Activated CD8-positive, alpha-beta T cell treated with anti-CD3 and anti-CD28 coated beads for 36 hours (primary cell): ENCODE data around the gene RIPOR3. TPM values are rescaled to one million over a fixed set of nuclear protein-coding genes. Genes with fewer than 3 reads are reported as not detected.

ENCODE experiments used
- ATAC-seq: fragments of 200-7000 bp; cut with Tn5 transposase; one replicate; pipeline ENCODE4 v1.10.0; 2021; ENCODE audit warnings: mild to moderate bottlenecking, moderate library complexity
- CTCF ChIA-PET: fragments of 350-600 bp; sonication (Branson Sonifier 250); formaldehyde crosslinking; loops from one replicate; lab custom pipeline; 2021; ENCODE audit warnings: antibody characterized with exemption; lab: Charles Lee
- POLR2A ChIA-PET: fragments of 350-600 bp; sonication (Branson Sonifier 250); formaldehyde crosslinking; loops from one replicate; lab custom pipeline; 2021; ENCODE audit warnings: antibody characterized with exemption; lab: Charles Lee
- DNase-seq: peaks from one replicate; pipeline ENCODE4 v3.0.0-alpha.2; 2020
- H3K27ac Mint-ChIP-seq: one replicate; pipeline ENCODE4 v1.8.0; 2021; ENCODE audit warnings: mild to moderate bottlenecking, mixed read lengths
- H3K27me3 Mint-ChIP-seq: one replicate; pipeline ENCODE4 v1.8.0; 2021; ENCODE audit warnings: mixed read lengths
- H3K36me3 Mint-ChIP-seq: one replicate; pipeline ENCODE4 v1.8.0; 2021; ENCODE audit warnings: low read depth, mixed read lengths
- H3K4me1 Mint-ChIP-seq: one replicate; pipeline ENCODE4 v1.8.0; 2021; ENCODE audit warnings: low read depth, mixed read lengths
- H3K4me3 Mint-ChIP-seq: one replicate; pipeline ENCODE4 v1.8.0; 2021; ENCODE audit warnings: mild to moderate bottlenecking, moderate library complexity, mixed read lengths
- H3K9me3 Mint-ChIP-seq: one replicate; pipeline ENCODE4 v1.8.0; 2021; ENCODE audit warnings: mixed read lengths
- CTCF ChIP-seq: fragments of 200-600 bp; IDR thresholded peaks from one replicate; pipeline ENCODE4 v1.8.0; 2022; ENCODE audit warnings: antibody characterized with exemption, mild to moderate bottlenecking
- intact Hi-C: fragments of 100-400 bp; cut with micrococcal nuclease; formaldehyde crosslinking; loops from one replicate; pipeline ENCODE4 v1.10.0; 2022
- total RNA-seq, 2 experiments: library from RNA; stranded (reverse); gene quantifications; one replicate each; pipeline ENCODE4 v1.2.3, GENCODE V29; 2021

Gene RIPOR3
- total RNA-seq, 2 experiments from 2014 or later = not detected

- ATAC-seq = no peak
- H3K36me3 Mint-ChIP-seq = no peaks in the 10 kb centered on the region
- H3K9me3 Mint-ChIP-seq = no peaks in the 10 kb centered on the region
- no peak for DNase-seq
- peaks cover 10% of the 10 kb centered on the region for H3K4me1 Mint-ChIP-seq
- no peak for TF ChIP-seq CTCF
- no peaks in the 10 kb centered on the region for H3K27me3 Mint-ChIP-seq
- ChIA-PET CTCF (no interaction called here), POLR2A (interaction anchor here (1.0 kb wide), 1 partner anchor 209 kb away, joined by 3 read pairs; no protein-coding TSS in a partner anchor)
- intact Hi-C loops = no loop called here
- no peak overlapping the region for H3K4me3 Mint-ChIP-seq
- no peak overlapping the region for H3K27ac Mint-ChIP-seq
Measured at GRCh38 chr20:50723672-50724071, 32.3 kb upstream of the RIPOR3 start.

- ATAC-seq = no peak
- no peak for TF ChIP-seq CTCF
- Mint-ChIP-seq H3K9me3 (no peaks in the 10 kb centered on the region), H3K27me3 (no peaks in the 10 kb centered on the region), H3K4me1 (peaks cover 10% of the 10 kb centered on the region), H3K36me3 (no peaks in the 10 kb centered on the region), H3K27ac (no peak overlapping the region), H3K4me3 (no peak overlapping the region)
- intact Hi-C loops = no loop called here
- POLR2A ChIA-PET = interaction anchor here (1.0 kb wide), 1 partner anchor 9 kb away, joined by 3 read pairs; the partner anchor contains the start of gene PARD6B
- DNase-seq = no peak
- CTCF ChIA-PET = no interaction called here
Measured at GRCh38 chr20:50722424-50723155, 31.2 kb upstream of the RIPOR3 start.

- POLR2A ChIA-PET = interaction anchor here (1.0 kb wide), 1 partner anchor 10 kb away, joined by 3 read pairs; the partner anchor contains the start of gene PARD6B
- DNase-seq = no peak
Measured at GRCh38 chr20:50721881-50722281, 30.5 kb upstream of the RIPOR3 start.

DNA sequence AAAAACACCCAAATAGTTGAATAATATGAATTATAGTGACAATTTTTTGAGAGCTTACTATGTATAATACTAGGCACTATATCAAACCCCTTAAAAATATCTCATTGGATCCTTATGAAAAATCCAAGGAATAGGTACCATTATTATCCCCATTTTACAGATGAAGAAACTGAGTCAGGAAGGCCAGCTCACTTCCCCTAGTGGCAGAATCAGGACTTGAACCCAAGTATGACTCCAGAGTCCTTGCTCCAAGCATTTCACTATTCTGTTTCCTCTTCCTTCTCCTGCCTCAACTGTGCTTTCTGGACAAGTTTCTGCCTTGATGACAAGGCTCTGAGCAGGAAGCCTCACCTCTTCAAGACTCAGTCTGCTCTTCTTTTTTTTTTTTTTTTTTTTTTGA, 29.2 kb upstream of the RIPOR3 start:
- CTCF ChIA-PET = no interaction called here
- POLR2A ChIA-PET = no interaction called here
- DNase-seq (no peak), ATAC-seq (no peak)
- H3K4me1 Mint-ChIP-seq = no peaks in the 10 kb centered on the region
- no peak overlapping the region for H3K4me3 Mint-ChIP-seq
- no peak overlapping the region for H3K27ac Mint-ChIP-seq
- no peaks in the 10 kb centered on the region for H3K36me3 Mint-ChIP-seq
- intact Hi-C loops = no loop called here
- no peaks in the 10 kb centered on the region for H3K9me3 Mint-ChIP-seq
- TF ChIP-seq CTCF = no peak
- no peaks in the 10 kb centered on the region for H3K27me3 Mint-ChIP-seq

More at GRCh38 chr20:50721881-50722281, 30.5 kb upstream of the RIPOR3 start:
- no peak overlapping the region for H3K4me3 Mint-ChIP-seq
- peaks cover 4% of the 10 kb centered on the region for H3K4me1 Mint-ChIP-seq
- no peaks in the 10 kb centered on the region for H3K9me3 Mint-ChIP-seq
- ATAC-seq = no peak
- no peaks in the 10 kb centered on the region for H3K27me3 Mint-ChIP-seq
- no peaks in the 10 kb centered on the region for H3K36me3 Mint-ChIP-seq
- H3K27ac Mint-ChIP-seq = no peak overlapping the region
- TF ChIP-seq CTCF = no peak
- intact Hi-C loops = no loop called here
- CTCF ChIA-PET = no interaction called here

- ATAC-seq (no peak), DNase-seq (no peak)
- CTCF ChIA-PET = no interaction called here
- Mint-ChIP-seq H3K27ac (no peak overlapping the region), H3K4me1 (no peaks in the 10 kb centered on the region), H3K9me3 (no peaks in the 10 kb centered on the region), H3K4me3 (no peak overlapping the region), H3K27me3 (no peaks in the 10 kb centered on the region), H3K36me3 (no peaks in the 10 kb centered on the region)
- POLR2A ChIA-PET = no interaction called here
- no peak for TF ChIP-seq CTCF
- intact Hi-C loops = no loop called here
Measured at GRCh38 chr20:50720026-50720425, 28.7 kb upstream of the RIPOR3 start.
